GM12864 (cell line): ENCODE measurements around the gene SYCE1.
"Not testable (repeated sequence)": the region's sequence is repeated elsewhere in the genome, so short reads cannot be mapped to it uniquely, and the experiment has no call there.

ENCODE experiments used
- DNase-seq: peaks from one replicate; pipeline ENCODE4 v3.0.0-alpha.2; 2011; ENCODE audit warnings: low read depth
- H3K4me3 ChIP-seq: 2 replicates; pipeline ENCODE4 v1.5.1; 2011; ENCODE audit warnings: mild to moderate bottlenecking, low read depth, low read length, control low read depth
- TF ChIP-seq, protein P1 (sequence below): IDR thresholded peaks from 2 replicates; pipeline ENCODE4 v1.5.1; 2011; ENCODE audit warnings: low read depth, mild to moderate bottlenecking, moderate library complexity, low read length, control low read depth, inconsistent platforms; ENCODE audit errors: missing control alignments

The SYCE1 gene

DNA sequence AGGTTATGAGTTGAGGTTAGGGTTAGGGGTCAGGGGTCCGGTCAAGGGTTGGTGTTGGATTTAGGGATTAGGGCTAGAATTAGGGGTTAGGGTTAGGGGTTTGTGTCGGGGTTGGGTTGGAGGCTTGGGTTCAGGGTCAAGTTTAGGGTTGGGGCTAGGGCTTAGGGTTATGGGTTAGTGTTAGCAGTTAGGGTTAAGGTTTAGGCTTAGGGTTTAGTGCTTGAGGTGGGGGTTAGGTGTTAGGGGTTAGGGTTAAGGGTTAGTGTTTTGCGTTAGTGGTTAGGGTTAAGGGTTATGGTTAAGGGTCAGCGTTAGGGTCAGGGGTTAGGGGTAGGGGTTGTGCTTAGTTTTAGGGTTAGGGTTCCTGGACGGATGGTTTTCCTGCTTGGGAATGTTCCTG, 1.7 kb upstream of the SYCE1 start:
- DNase-seq: no peak
- no peak overlapping the region for H3K4me3 ChIP-seq
- TF ChIP-seq, protein P1, sequence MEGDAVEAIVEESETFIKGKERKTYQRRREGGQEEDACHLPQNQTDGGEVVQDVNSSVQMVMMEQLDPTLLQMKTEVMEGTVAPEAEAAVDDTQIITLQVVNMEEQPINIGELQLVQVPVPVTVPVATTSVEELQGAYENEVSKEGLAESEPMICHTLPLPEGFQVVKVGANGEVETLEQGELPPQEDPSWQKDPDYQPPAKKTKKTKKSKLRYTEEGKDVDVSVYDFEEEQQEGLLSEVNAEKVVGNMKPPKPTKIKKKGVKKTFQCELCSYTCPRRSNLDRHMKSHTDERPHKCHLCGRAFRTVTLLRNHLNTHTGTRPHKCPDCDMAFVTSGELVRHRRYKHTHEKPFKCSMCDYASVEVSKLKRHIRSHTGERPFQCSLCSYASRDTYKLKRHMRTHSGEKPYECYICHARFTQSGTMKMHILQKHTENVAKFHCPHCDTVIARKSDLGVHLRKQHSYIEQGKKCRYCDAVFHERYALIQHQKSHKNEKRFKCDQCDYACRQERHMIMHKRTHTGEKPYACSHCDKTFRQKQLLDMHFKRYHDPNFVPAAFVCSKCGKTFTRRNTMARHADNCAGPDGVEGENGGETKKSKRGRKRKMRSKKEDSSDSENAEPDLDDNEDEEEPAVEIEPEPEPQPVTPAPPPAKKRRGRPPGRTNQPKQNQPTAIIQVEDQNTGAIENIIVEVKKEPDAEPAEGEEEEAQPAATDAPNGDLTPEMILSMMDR: no peak

DNA sequence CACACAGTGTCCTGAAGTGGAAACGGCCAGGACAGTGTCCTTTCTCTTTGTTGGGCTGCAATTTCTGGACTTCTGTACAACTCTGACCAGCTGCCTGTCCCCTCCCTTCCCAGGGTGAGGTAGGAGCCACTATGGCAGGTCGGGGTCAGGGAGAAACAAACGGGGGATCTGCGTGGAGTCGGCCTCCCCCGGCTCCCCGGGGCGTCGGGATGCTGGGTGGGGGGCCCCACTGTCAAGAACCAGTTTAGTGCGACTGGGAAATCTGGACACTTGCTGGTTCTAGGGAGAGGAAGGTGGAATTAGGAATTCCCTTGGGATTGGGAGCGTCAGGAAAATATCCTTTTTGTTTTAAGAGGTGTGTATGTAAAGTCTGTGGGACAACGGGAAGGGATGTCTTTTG, 567 bp downstream of the SYCE1 start:
- TF ChIP-seq, protein P1: no peak
- H3K4me3 ChIP-seq: no peak overlapping the region
- no peak for DNase-seq

DNA sequence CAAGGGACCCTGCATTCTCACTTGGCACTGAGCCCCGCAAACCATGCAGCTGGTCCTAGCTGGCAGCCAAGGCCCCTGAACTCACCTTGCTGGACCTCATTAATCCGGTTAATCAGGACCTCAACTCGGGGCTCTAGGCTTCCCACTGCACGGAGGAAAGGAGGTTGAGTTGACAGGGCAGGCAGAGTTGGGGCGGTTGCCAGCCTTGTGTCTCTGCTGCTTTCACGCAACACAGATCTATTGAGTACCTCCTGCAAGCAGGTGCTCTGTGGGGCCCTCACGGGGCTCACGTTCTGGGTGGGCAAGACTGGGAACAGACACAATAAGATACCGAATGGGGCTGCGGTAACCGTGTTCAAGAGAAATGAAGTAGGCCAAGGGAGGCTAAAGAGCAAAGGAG, 6.2 kb downstream of the SYCE1 start:
- no peak overlapping the region for H3K4me3 ChIP-seq
- DNase-seq: no peak
- TF ChIP-seq, protein P1: no peak

DNA sequence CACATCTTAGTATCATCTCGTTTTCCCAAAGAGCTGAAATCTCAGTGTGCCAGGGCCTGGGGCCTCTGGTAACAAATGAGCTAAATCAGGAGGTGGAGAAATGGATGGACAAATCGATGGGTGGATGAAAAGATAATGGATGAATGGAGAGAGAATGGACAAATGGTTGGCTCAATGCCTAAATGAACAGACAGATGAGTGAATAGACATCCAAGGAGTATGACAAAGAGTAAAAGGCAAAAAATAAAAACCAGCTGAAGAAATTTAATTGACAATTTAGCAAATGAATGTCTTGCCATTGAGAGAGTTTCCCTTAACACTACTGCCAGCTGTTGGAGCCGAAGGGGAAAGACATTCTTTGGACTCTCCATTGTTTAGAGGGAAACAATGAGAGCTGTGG, 8.0 kb downstream of the SYCE1 start:
- TF ChIP-seq, protein P1: no peak
- H3K4me3 ChIP-seq: no peak overlapping the region
- no peak for DNase-seq

DNA sequence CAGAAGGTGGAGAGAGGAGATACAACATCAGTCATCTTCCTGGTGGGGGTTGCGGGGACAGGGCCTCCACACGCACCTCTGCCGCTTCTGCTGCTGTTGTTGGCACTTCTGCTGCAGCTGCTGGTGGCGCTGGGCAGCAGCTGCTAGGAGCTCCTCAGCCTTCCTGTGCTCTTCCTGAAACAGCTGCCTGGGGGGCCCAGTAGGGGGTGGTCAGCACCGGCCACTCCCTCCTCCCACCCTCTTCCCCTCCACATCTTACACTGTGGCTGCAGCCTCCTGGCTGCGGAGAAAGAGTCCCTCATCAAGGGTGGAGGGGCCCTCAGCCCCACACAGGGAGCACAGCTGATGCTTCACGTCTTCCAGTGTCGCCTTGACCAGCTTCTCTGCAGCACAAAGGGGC, 9.9 kb downstream of the SYCE1 start:
- TF ChIP-seq, protein P1: no peak

DNA sequence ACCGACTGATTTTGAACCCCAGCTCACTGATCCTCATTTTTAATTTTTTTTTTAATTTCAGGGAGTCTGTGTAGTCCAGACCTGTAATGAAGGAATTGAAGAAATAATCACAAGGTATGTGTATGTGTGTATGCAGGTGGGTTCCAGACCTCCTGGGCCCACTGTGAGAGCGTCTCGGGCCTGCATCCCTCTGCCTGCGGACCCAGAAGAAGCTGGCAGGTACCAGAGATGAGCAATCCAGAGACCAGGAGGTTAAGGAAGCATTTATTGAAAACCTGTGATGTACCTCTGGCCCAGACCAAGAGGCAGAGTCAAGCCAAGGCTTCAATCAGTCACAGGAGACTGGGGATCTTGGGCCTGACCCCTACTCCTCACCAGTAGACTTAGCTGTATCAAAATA, 10.8 kb downstream of the SYCE1 start:
- DNase-seq: no peak
- TF ChIP-seq, protein P1: no peak

More for the DNA sequence above, 9.9 kb downstream of the SYCE1 start:
- no peak for DNase-seq
- H3K4me3 ChIP-seq: no peak overlapping the region

DNA sequence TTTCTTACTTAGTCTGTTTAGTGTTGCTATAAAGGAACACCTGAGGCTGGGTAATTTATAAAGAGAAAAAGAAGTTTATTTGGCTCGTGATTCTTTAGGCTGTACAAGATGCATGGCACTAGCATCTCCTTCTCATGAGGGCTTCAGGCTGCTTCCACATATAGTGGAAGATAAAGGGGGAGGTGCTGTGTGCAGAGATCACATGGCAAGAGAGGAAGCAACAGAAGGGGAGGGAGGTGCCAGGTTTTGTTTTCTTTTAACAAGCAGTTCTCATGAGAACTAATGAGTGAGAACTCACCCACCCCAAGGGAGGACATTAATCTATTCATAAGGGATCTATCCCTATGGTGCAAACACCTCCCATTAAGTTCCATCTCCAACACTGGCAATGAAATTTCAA, 20.9 kb downstream of the SYCE1 start:
- H3K4me3 ChIP-seq: no peak overlapping the region
- no peak for DNase-seq
- TF ChIP-seq, protein P1: no peak

More for the DNA sequence above, 10.8 kb downstream of the SYCE1 start:
- H3K4me3 ChIP-seq: no peak overlapping the region

DNA sequence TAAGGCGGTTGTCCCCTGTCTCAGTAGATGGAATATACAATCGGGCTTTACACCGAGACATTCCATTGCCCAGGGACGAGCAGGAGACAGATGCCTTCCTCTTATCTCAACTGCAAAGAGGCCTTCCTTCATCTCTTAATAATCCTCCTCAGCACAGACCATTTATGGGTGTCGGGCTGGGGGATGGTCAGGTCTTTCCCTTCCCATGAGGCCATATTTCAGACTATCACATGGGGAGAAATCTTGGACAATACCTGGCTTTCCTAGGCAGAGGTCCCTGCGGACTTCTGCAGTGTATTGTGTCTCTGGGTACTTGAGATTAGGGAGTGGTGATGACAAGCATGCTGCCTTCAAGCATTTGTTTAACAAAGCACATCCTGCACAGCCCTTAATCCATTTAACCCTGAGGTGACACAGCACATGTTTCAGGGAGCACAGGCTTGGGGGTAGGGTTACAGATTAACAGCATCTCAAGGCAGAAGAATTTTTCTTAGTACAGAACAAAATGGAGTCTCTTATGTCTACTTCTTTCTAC, 23.9 kb downstream of the SYCE1 start:
- not testable (repeated sequence) for DNase-seq

More for the DNA sequence above, 23.9 kb downstream of the SYCE1 start:
- not testable (repeated sequence) for H3K4me3 ChIP-seq
